PC-9 (cell line): ENCODE results near the gene TBC1D16. TPM values are rescaled to one million over a fixed set of nuclear protein-coding genes. Genes with fewer than 3 reads are reported as not detected.

Source experiments
- BruUV-seq: library from RNA; stranded (reverse); fragments of 400-500 nt; replicated peaks from 2 replicates; lab custom pipeline; 2021; lab: Mats Ljungman, UMichigan
- CTCF ChIA-PET: fragments of 300-600 bp; sonication (Branson Sonifier 250); formaldehyde crosslinking; loops from one replicate; lab custom pipeline; 2022; ENCODE audit warnings: antibody characterized with exemption; lab: Charles Lee
- POLR2A ChIA-PET: fragments of 300-600 bp; sonication (Branson Sonifier 250); formaldehyde crosslinking; loops from one replicate; lab custom pipeline; 2022; ENCODE audit warnings: antibody characterized with exemption; ENCODE audit not compliant: unreplicated experiment; lab: Charles Lee
- DNase-seq, 2 experiments: peaks; one replicate each; pipeline versions ENCODE4 v3.0.0 to v3.0.0-alpha.2; 2015 to 2022; ENCODE audit warnings: mixed read lengths in 1 of 2
- H2AFZ ChIP-seq: fragments of 200-600 bp; sonication (generic); 2 replicates; pipeline ENCODE4 v1.8.1; 2017; ENCODE audit warnings: antibody characterized with exemption
- H3F3A ChIP-seq: fragments of 200-600 bp; sonication (generic); 2 replicates; pipeline ENCODE4 v1.8.1; 2017; ENCODE audit warnings: antibody characterized with exemption, mild to moderate bottlenecking, low read depth; ENCODE audit not compliant: insufficient read depth
- H3K27ac ChIP-seq: fragments of 200-600 bp; sonication (generic); 2 replicates; pipeline ENCODE4 v1.6.1; 2016; ENCODE audit warnings: mixed run types
- H3K27me3 ChIP-seq: fragments of 200-600 bp; sonication (generic); 2 replicates; pipeline ENCODE4 v1.6.1; 2016; ENCODE audit warnings: low read depth, mixed run types; ENCODE audit not compliant: insufficient read depth
- H3K36me3 ChIP-seq: fragments of 200-600 bp; sonication (generic); 2 replicates; pipeline ENCODE4 v1.6.1; 2016; ENCODE audit warnings: low read depth, mixed run types
- H3K4me1 ChIP-seq: fragments of 200-600 bp; sonication (generic); replicated peaks from 2 replicates; pipeline ENCODE4 v1.6.1; 2016; ENCODE audit warnings: mixed run types; ENCODE audit not compliant: insufficient read depth
- H3K4me2 ChIP-seq: fragments of 200-600 bp; sonication (generic); 2 replicates; pipeline ENCODE4 v1.6.1; 2017; ENCODE audit warnings: mixed run types
- H3K4me3 ChIP-seq: fragments of 200-600 bp; sonication (generic); 2 replicates; pipeline ENCODE4 v1.6.1; 2016; ENCODE audit warnings: mixed run types
- H3K79me2 ChIP-seq: fragments of 200-600 bp; sonication (generic); 2 replicates; pipeline ENCODE4 v1.6.1; 2017; ENCODE audit warnings: low read depth, mixed run types
- H3K9me2 ChIP-seq: fragments of 200-600 bp; sonication (generic); 2 replicates; pipeline ENCODE4 v1.8.1; 2017; ENCODE audit warnings: mild to moderate bottlenecking; ENCODE audit not compliant: insufficient read depth
- H3K9me3 ChIP-seq: fragments of 200-600 bp; sonication (generic); 2 replicates; pipeline ENCODE4 v1.8.1; 2016; ENCODE audit warnings: low read depth; ENCODE audit not compliant: insufficient read depth
- H4K20me1 ChIP-seq: fragments of 200-600 bp; sonication (generic); 2 replicates; pipeline ENCODE4 v1.8.1; 2017; ENCODE audit not compliant: insufficient read depth
- CTCF ChIP-seq: fragments of 200-600 bp; sonication (generic); conservative IDR thresholded peaks from 2 replicates; pipeline ENCODE4 v1.6.1; 2017; ENCODE audit warnings: mixed run types, antibody characterized with exemption, mild to moderate bottlenecking, moderate library complexity
- EZH2 ChIP-seq: fragments of 200-600 bp; sonication (generic); IDR thresholded peaks from 2 replicates; pipeline ENCODE4 v1.8.0; 2017; ENCODE audit warnings: antibody characterized with exemption, low read depth
- intact Hi-C: fragments of 100-400 bp; cut with micrococcal nuclease; formaldehyde crosslinking; loops from one replicate; pipeline ENCODE4 v1.10.0; 2022; ENCODE audit not compliant: unreplicated experiment
- total RNA-seq: library from RNA; stranded (reverse); gene quantifications from 2 replicates; pipeline ENCODE4 v1.2.3, GENCODE V29; 2021

Gene TBC1D16
- total RNA-seq, 1 experiment from 2014 or later: 41.7 TPM

GRCh38 chr17:79927688-79928501 lies 107.8 kb downstream of the TBC1D16 start:
- no peaks in the 10 kb centered on the region for H4K20me1 ChIP-seq
- H3K79me2 ChIP-seq: no peaks in the 10 kb centered on the region
- no peaks in the 10 kb centered on the region for H3K27me3 ChIP-seq
- H3K9me2 ChIP-seq: no peaks in the 10 kb centered on the region
- POLR2A ChIA-PET: no interaction called here
- intact Hi-C loops: loop anchor here (5.0 kb wide), 1 partner anchor 59 kb away; no protein-coding TSS in a partner anchor
- no peak for DNase-seq
- TF ChIP-seq EZH2: no peak
- no peak for TF ChIP-seq CTCF
- H3K4me1 ChIP-seq: no peaks in the 10 kb centered on the region; the same call in 1 of the 2 replicates
- H2AFZ ChIP-seq: no peak overlapping the region
- no peak overlapping the region for H3K4me2 ChIP-seq
- H3K4me3 ChIP-seq: no peak overlapping the region
- H3K27ac ChIP-seq: no peak overlapping the region
- CTCF ChIA-PET: no interaction called here
- no peaks in the 10 kb centered on the region for H3K9me3 ChIP-seq
- BruUV-seq: no TSS peak
- H3F3A ChIP-seq: no peaks in the 10 kb centered on the region
- H3K36me3 ChIP-seq: no peaks in the 10 kb centered on the region

DNA sequence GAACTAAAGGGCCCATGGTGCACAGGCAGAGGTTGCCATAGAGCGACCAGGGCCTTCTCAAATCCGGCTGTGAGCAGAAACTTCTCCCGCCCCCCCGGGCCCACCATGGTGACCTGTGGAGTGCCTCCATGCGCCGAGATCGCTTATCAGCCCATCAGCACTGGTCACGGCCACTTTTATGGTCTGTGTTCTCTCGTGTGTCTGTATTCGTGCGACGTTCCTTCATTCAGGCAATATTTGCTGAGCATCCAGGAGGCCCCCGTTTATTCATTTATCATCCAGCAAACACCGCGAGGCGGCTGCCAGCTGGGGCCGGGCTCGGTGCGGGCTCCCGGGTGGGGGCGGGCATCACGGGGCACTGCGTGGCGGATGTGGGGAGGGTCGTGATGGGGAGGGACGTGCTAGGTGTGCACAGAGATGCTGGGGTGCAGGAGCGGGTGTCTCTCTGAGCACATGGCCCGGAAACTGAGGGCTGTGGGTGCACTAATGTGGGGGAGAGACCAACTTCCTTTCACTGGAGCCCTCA lies 108.5 kb downstream of the TBC1D16 start:
- Histone ChIP-seq H4K20me1 (no peaks in the 10 kb centered on the region), H3K27ac (no peak overlapping the region), H3K4me1 (no peaks in the 10 kb centered on the region; the same call in 1 of the 2 replicates), H3K36me3 (no peaks in the 10 kb centered on the region), H2AFZ (no peak overlapping the region), H3K79me2 (no peaks in the 10 kb centered on the region), H3K27me3 (no peaks in the 10 kb centered on the region), H3K4me2 (no peak overlapping the region), H3K9me2 (no peaks in the 10 kb centered on the region), H3F3A (no peaks in the 10 kb centered on the region), H3K4me3 (no peak overlapping the region), H3K9me3 (no peaks in the 10 kb centered on the region)
- POLR2A ChIA-PET: no interaction called here
- intact Hi-C loops: loop anchor here (5.0 kb wide), 1 partner anchor 60 kb away; no protein-coding TSS in a partner anchor
- DNase-seq: no peak
- no peak for TF ChIP-seq EZH2
- TF ChIP-seq CTCF: no peak
- CTCF ChIA-PET: interaction anchor here (0.7 kb wide), 1 partner anchor 223 kb away, joined by 4 read pairs; no protein-coding TSS in a partner anchor
- BruUV-seq: no TSS peak

GRCh38 chr17:79926605-79927135 lies 109.0 kb downstream of the TBC1D16 start:
- intact Hi-C loops: loop anchor here (5.0 kb wide), 1 partner anchor 61 kb away; no protein-coding TSS in a partner anchor
- H3K27ac ChIP-seq: no peak overlapping the region

More at GRCh38 chr17:79926605-79927135, 109.0 kb downstream of the TBC1D16 start:
- Histone ChIP-seq H2AFZ (no peak overlapping the region), H3K79me2 (no peaks in the 10 kb centered on the region), H3K27me3 (no peaks in the 10 kb centered on the region), H4K20me1 (no peaks in the 10 kb centered on the region), H3K36me3 (no peaks in the 10 kb centered on the region), H3K9me2 (no peaks in the 10 kb centered on the region), H3K4me3 (no peak overlapping the region), H3K4me2 (no peak overlapping the region), H3K4me1 (no peaks in the 10 kb centered on the region; the same call in 1 of the 2 replicates), H3K9me3 (no peaks in the 10 kb centered on the region), H3F3A (no peaks in the 10 kb centered on the region)
- CTCF ChIA-PET: interaction anchor here (0.5 to 0.7 kb wide), 2 partner anchors 114 to 223 kb away, joined by 3 to 4 read pairs; no protein-coding TSS in a partner anchor
- POLR2A ChIA-PET: interaction anchor here (0.6 kb wide), 1 partner anchor 118 kb away, joined by 5 read pairs; no protein-coding TSS in a partner anchor
- no peak for DNase-seq
- TF ChIP-seq CTCF: no peak
- TF ChIP-seq EZH2: no peak
- BruUV-seq: no TSS peak
